Ecto neural progenitor cell (in vitro differentiated cells): ENCODE results near the gene MARK1.

Experiments
- DNase-seq: peaks from one replicate; pipeline ENCODE4 v3.0.0-alpha.2; 2018; ENCODE audit warnings: low spot score

MARK1 gene

GRCh38 chr1:220691053-220691684, 163.2 kb downstream of the MARK1 start:
- no peak for DNase-seq

GRCh38 chr1:220692436-220693228, 164.7 kb downstream of the MARK1 start:
- no peak for DNase-seq

- DNase-seq: no peak
Observed at GRCh38 chr1:220694866-220695382, 167.0 kb downstream of the MARK1 start.

- no peak for DNase-seq
Observed at GRCh38 chr1:220695426-220695825, 167.5 kb downstream of the MARK1 start.

- no peak for DNase-seq
Observed at GRCh38 chr1:220696226-220696862, 168.4 kb downstream of the MARK1 start.

- DNase-seq: no peak
Observed at GRCh38 chr1:220696863-220697231, 168.9 kb downstream of the MARK1 start.

GRCh38 chr1:220697326-220697725, 169.4 kb downstream of the MARK1 start:
- DNase-seq: no peak

- no peak for DNase-seq
Observed at GRCh38 chr1:220698607-220699016, 170.7 kb downstream of the MARK1 start.

- no peak for DNase-seq
Observed at GRCh38 chr1:220699044-220699443, 171.1 kb downstream of the MARK1 start.

GRCh38 chr1:220700556-220701179, 172.7 kb downstream of the MARK1 start:
- DNase-seq: no peak

- no peak for DNase-seq
Observed at GRCh38 chr1:220701974-220702373, 174.0 kb downstream of the MARK1 start.

GRCh38 chr1:220702733-220703270, 174.9 kb downstream of the MARK1 start:
- DNase-seq: no peak

- no peak for DNase-seq
Observed at GRCh38 chr1:220703305-220703704, 175.4 kb downstream of the MARK1 start.

GRCh38 chr1:220705782-220706181, 177.8 kb downstream of the MARK1 start:
- no peak for DNase-seq

GRCh38 chr1:220706480-220706879, 178.5 kb downstream of the MARK1 start:
- DNase-seq: no peak

GRCh38 chr1:220707160-220707559, 179.2 kb downstream of the MARK1 start:
- no peak for DNase-seq

- no peak for DNase-seq
Observed at GRCh38 chr1:220708244-220708643, 180.3 kb downstream of the MARK1 start.

- no peak for DNase-seq
Observed at GRCh38 chr1:220708936-220709801, 181.2 kb downstream of the MARK1 start.

- no peak for DNase-seq
Observed at GRCh38 chr1:220710333-220710732, 182.4 kb downstream of the MARK1 start.

GRCh38 chr1:220711056-220711809, 183.3 kb downstream of the MARK1 start:
- no peak for DNase-seq
